A549 (cell line): Measurements from ENCODE around the gene ZNF574. TPM values are rescaled to one million over a fixed set of nuclear protein-coding genes. Genes with fewer than 3 reads are reported as not detected.
"Not testable (repeated sequence)": the region's sequence is repeated elsewhere in the genome, so short reads cannot be mapped to it uniquely, and the experiment has no call there.

Experiments
- ATAC-seq, 2 experiments: fragments of 200-7000 bp in 1 of 2; fragments of >200 bp in 1 of 2; cut with Nextera tagmentation in 1 of 2; cut with Tn5 transposase in 1 of 2; 3 replicates each; pipeline versions ENCODE4 v1.8.0 to v1.9.1; 2018 to 2020; ENCODE audit warnings: mild to moderate bottlenecking in 1 of 2, moderate library complexity in 1 of 2
- CTCF ChIA-PET: fragments of 300-600 bp; sonication (Branson Sonifier 250); formaldehyde crosslinking; extraction: SDS; loops from one replicate; lab custom pipeline; 2021; ENCODE audit warnings: antibody characterized with exemption, inconsistent platforms; lab: Yijun Ruan, JAX
- POLR2A ChIA-PET: fragments of 350-600 bp; formaldehyde crosslinking; extraction: SDS; loops from one replicate; lab custom pipeline; 2021; ENCODE audit warnings: antibody characterized with exemption, inconsistent platforms; lab: Yijun Ruan, JAX
- DNase-seq, 2 experiments: peaks; one replicate each; pipeline versions ENCODE4 v3.0.0 to v3.0.0-alpha.2; 2011 to 2016; ENCODE audit warnings: low read depth in 1 of 2, low spot score in 1 of 2
- FAIRE-seq: peaks from 2 replicates; lab custom pipeline; 2011; peaks lifted over from hg19 to GRCh38; lab: Jason Lieb, UNC
- H3K27ac ChIP-seq, 2 experiments: fragments of >200 bp; sonication (Bioruptor Twin); formaldehyde crosslinking; 3 replicates each; pipeline ENCODE4 v1.5.1; 2016 to 2017
- H3K4me1 ChIP-seq: fragments of >200 bp; sonication (Bioruptor Twin); formaldehyde crosslinking; 3 replicates; pipeline ENCODE4 v1.6.1; 2016
- H3K4me2 ChIP-seq: fragments of >200 bp; sonication (Bioruptor Twin); formaldehyde crosslinking; 3 replicates; pipeline ENCODE4 v1.6.1; 2016
- H3K4me3 ChIP-seq: fragments of >200 bp; sonication (Bioruptor Twin); formaldehyde crosslinking; 3 replicates; pipeline ENCODE4 v1.5.1; 2016
- H3K9me3 ChIP-seq: fragments of >200 bp; sonication (Bioruptor Twin); formaldehyde crosslinking; 3 replicates; pipeline ENCODE4 v1.6.1; 2016
- CBX2 ChIP-seq: fragments of 200-600 bp; sonication (generic); IDR thresholded peaks from 2 replicates; pipeline ENCODE4 v1.6.1; 2016; ENCODE audit warnings: low read depth, mild to moderate bottlenecking, borderline replicate concordance
- CBX8 ChIP-seq: fragments of 200-600 bp; sonication (generic); IDR thresholded peaks from 2 replicates; pipeline ENCODE4 v1.6.1; 2016
- CEBPB ChIP-seq, 2 experiments: fragments of >200 bp in 1 of 2; sonication (Bioruptor Twin) in 1 of 2; formaldehyde crosslinking in 1 of 2; IDR thresholded peaks; 2 replicates each; pipeline ENCODE4 v1.6.1; 2012 to 2016
- CHD2 ChIP-seq: fragments of 150-350 bp; IDR thresholded peaks from 2 replicates; pipeline ENCODE4 v1.6.1; 2014; ENCODE audit warnings: low read length; ENCODE audit not compliant: partially characterized antibody
- ESRRA ChIP-seq: fragments of 150-350 bp; IDR thresholded peaks from 2 replicates; pipeline ENCODE4 v1.6.1; 2014; ENCODE audit warnings: mild to moderate bottlenecking, low read length, borderline replicate concordance
- FOSB ChIP-seq: fragments of 250-450 bp; sonication (Bioruptor Pico); IDR thresholded peaks from 2 replicates; pipeline ENCODE4 v1.5.0; 2020; ENCODE audit warnings: mild to moderate bottlenecking, moderate library complexity
- FOSL2 ChIP-seq, 2 experiments: fragments of 450-650 bp in 1 of 2; fragments of >200 bp in 1 of 2; sonication (Bioruptor Twin) in 1 of 2; formaldehyde crosslinking; IDR thresholded peaks; 2 replicates each; pipeline versions ENCODE4 v1.5.0 to v1.6.1; 2016 to 2020; ENCODE audit warnings: mild to moderate bottlenecking in 1 of 2, moderate library complexity in 1 of 2
- FOXS1 ChIP-seq: fragments of 250-450 bp; sonication (Bioruptor Pico); IDR thresholded peaks from 2 replicates; pipeline ENCODE4 v1.5.0; 2020; ENCODE audit warnings: mild to moderate bottlenecking, moderate library complexity
- HOXA7 ChIP-seq: fragments of 250-450 bp; sonication (Bioruptor Pico); IDR thresholded peaks from 2 replicates; pipeline ENCODE4 v1.5.0; 2020; ENCODE audit warnings: mild to moderate bottlenecking, moderate library complexity
- HOXB13 ChIP-seq: fragments of 250-450 bp; sonication (Bioruptor Pico); IDR thresholded peaks from 2 replicates; pipeline ENCODE4 v1.5.0; 2020; ENCODE audit warnings: low read depth, mild to moderate bottlenecking, moderate library complexity
- JUN ChIP-seq, 2 experiments: fragments of >200 bp; sonication (Bioruptor Twin); formaldehyde crosslinking; IDR thresholded peaks; 2 replicates in 1 of 2; 3 replicates in 1 of 2; pipeline ENCODE4 v1.6.1; 2016 to 2017
- JUNB ChIP-seq: fragments of >200 bp; sonication (Bioruptor Twin); formaldehyde crosslinking; IDR thresholded peaks from 2 replicates; pipeline ENCODE4 v1.6.1; 2016
- KDM5A ChIP-seq: fragments of 200-600 bp; sonication (generic); IDR thresholded peaks from 2 replicates; pipeline ENCODE4 v1.6.1; 2016; ENCODE audit warnings: antibody characterized with exemption, mild to moderate bottlenecking
- MYC ChIP-seq: IDR thresholded peaks from 2 replicates; pipeline ENCODE4 v1.6.1; 2012; ENCODE audit warnings: mild to moderate bottlenecking, inconsistent platforms, low read length, improper control_type of control experiment, borderline replicate concordance
- NFE2L2 ChIP-seq: fragments of 150-350 bp; conservative IDR thresholded peaks from 2 replicates; pipeline ENCODE4 v1.6.1; 2014; ENCODE audit warnings: low read length
- NPAS2 ChIP-seq: fragments of 250-450 bp; sonication (Bioruptor Pico); IDR thresholded peaks from 2 replicates; pipeline ENCODE4 v1.8.0; 2022; ENCODE audit warnings: mild to moderate bottlenecking, moderate library complexity, borderline replicate concordance
- RFX5 ChIP-seq: fragments of 450-650 bp; IDR thresholded peaks from 2 replicates; pipeline ENCODE4 v1.7.1; 2014; ENCODE audit warnings: antibody characterized with exemption, mild to moderate bottlenecking, moderate library complexity
- RNF2 ChIP-seq: fragments of 200-600 bp; sonication (generic); IDR thresholded peaks from 2 replicates; pipeline ENCODE4 v1.6.1; 2016; ENCODE audit warnings: low read depth, mild to moderate bottlenecking, antibody characterized with exemption, moderate library complexity, borderline replicate concordance
- ZFP36 ChIP-seq: fragments of 450-650 bp; IDR thresholded peaks from 2 replicates; pipeline ENCODE4 v1.6.1; 2014; ENCODE audit warnings: borderline replicate concordance; ENCODE audit not compliant: partially characterized antibody
- ZNF302 ChIP-seq: fragments of 250-450 bp; sonication (Bioruptor Pico); IDR thresholded peaks from 2 replicates; pipeline ENCODE4 v1.9.0; 2021; ENCODE audit warnings: inconsistent platforms, mild to moderate bottlenecking, moderate library complexity
- WGBS: methylation state at CpG from one replicate; pipeline ENCODE4 v1.1.6; 2017; ENCODE audit errors: missing lambda C conversion rate; 5-methylcytosine and 5-hydroxymethylcytosine counted together
- polyA plus RNA-seq, 4 experiments: library from polyadenylated mRNA; depleted of rRNA in 3 of 4; stranded (reverse); fragments of >200 nt; fragmentation: RNase III in 1 of 4; extraction: RNeasy Plus Mini Kit Qiagen cat#74134 plus additional on column Dnase treatment in 1 of 4; gene quantifications; 2 replicates in 3 of 4; 3 replicates in 1 of 4; pipeline ENCODE4 v1.2.3, GENCODE V29; 2011 to 2017
- TF ChIP-seq, protein P1 (sequence below): fragments of >200 bp; sonication (Bioruptor Twin); formaldehyde crosslinking; IDR thresholded peaks from 2 replicates; pipeline ENCODE4 v1.6.1; 2016
- TF ChIP-seq, protein P2 (sequence below): fragments of 450-650 bp; IDR thresholded peaks from 2 replicates; pipeline ENCODE4 v1.6.1; 2014; ENCODE audit warnings: antibody characterized with exemption
- TF ChIP-seq, protein P3 (sequence below): fragments of 200-600 bp; sonication (generic); IDR thresholded peaks from 2 replicates; pipeline ENCODE4 v1.6.1; 2016; ENCODE audit warnings: antibody characterized with exemption, mild to moderate bottlenecking, moderate library complexity
- TF ChIP-seq, protein P4 (sequence below): fragments of 150-350 bp; IDR thresholded peaks from 2 replicates; pipeline ENCODE4 v1.6.1; 2014; ENCODE audit warnings: low read depth, mild to moderate bottlenecking, low read length
- TF ChIP-seq, protein P5 (sequence below): IDR thresholded peaks from 2 replicates; pipeline ENCODE4 v1.6.1; 2012
- TF ChIP-seq, protein P6 (sequence below): IDR thresholded peaks from 2 replicates; pipeline ENCODE4 v1.6.1; 2012
- TF ChIP-seq, protein P7 (sequence below): fragments of 250-450 bp; sonication (Bioruptor Pico); IDR thresholded peaks from 2 replicates; pipeline ENCODE4 v1.5.0; 2020; ENCODE audit warnings: low read depth, mild to moderate bottlenecking, moderate library complexity

ZNF574 gene
- polyA plus RNA-seq, 2 of the 4 experiments (the other 2 are of a cell fraction) = 11.3 to 21.8 TPM

DNA sequence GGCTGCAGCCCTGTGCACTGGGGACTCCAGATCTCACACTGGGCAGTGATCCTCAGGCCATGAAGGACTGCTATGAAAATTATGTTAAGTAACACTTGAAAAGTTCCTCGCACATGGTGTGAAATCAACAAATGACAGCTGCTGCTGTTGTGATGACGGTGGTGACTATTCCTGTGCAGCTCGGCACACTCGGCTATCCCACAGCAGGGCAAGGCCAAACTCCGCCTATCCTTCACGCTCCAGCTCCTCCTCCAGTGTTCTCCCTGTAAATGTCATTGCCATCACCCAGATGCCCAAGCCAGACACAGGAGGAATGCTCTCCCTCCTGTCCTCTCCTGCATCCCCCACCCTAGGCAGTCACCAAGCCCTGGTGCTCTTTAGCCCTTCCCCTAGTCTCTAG is 37.3 kb upstream of the ZNF574 start:
- FAIRE-seq = no peak
- WGBS = 72% methylated on average over 6 of the region's 6 CpGs
- H3K4me1 ChIP-seq = peaks cover 5% of the 10 kb centered on the region; the same call in 1 of the 3 replicates
- H3K27ac ChIP-seq = no peak overlapping the region
- no peak for ATAC-seq
- H3K4me2 ChIP-seq = no peak overlapping the region
- TF ChIP-seq, protein P1, sequence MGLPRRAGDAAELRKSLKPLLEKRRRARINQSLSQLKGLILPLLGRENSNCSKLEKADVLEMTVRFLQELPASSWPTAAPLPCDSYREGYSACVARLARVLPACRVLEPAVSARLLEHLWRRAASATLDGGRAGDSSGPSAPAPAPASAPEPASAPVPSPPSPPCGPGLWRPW = no peak
- TF ChIP-seq RFX5 (no peak), FOSB (CRISPR knock-in tag) (no peak), CEBPB (IDR thresholded peaks at IDR 0.05) (no peak), ZNF302 (CRISPR knock-in tag) (no peak), CBX2 (no peak), ESRRA (no peak), JUN (IDR thresholded peaks at IDR 0.05) (no peak), CHD2 (no peak), NPAS2 (CRISPR knock-in tag) (no peak), JUNB (no peak), HOXB13 (CRISPR knock-in tag) (no peak), HOXA7 (CRISPR knock-in tag) (no peak), KDM5A (no peak)
- TF ChIP-seq, protein P2, sequence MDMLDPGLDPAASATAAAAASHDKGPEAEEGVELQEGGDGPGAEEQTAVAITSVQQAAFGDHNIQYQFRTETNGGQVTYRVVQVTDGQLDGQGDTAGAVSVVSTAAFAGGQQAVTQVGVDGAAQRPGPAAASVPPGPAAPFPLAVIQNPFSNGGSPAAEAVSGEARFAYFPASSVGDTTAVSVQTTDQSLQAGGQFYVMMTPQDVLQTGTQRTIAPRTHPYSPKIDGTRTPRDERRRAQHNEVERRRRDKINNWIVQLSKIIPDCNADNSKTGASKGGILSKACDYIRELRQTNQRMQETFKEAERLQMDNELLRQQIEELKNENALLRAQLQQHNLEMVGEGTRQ = no peak
- TF ChIP-seq, protein P3, sequence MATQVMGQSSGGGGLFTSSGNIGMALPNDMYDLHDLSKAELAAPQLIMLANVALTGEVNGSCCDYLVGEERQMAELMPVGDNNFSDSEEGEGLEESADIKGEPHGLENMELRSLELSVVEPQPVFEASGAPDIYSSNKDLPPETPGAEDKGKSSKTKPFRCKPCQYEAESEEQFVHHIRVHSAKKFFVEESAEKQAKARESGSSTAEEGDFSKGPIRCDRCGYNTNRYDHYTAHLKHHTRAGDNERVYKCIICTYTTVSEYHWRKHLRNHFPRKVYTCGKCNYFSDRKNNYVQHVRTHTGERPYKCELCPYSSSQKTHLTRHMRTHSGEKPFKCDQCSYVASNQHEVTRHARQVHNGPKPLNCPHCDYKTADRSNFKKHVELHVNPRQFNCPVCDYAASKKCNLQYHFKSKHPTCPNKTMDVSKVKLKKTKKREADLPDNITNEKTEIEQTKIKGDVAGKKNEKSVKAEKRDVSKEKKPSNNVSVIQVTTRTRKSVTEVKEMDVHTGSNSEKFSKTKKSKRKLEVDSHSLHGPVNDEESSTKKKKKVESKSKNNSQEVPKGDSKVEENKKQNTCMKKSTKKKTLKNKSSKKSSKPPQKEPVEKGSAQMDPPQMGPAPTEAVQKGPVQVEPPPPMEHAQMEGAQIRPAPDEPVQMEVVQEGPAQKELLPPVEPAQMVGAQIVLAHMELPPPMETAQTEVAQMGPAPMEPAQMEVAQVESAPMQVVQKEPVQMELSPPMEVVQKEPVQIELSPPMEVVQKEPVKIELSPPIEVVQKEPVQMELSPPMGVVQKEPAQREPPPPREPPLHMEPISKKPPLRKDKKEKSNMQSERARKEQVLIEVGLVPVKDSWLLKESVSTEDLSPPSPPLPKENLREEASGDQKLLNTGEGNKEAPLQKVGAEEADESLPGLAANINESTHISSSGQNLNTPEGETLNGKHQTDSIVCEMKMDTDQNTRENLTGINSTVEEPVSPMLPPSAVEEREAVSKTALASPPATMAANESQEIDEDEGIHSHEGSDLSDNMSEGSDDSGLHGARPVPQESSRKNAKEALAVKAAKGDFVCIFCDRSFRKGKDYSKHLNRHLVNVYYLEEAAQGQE = no peak
- TF ChIP-seq, protein P4, sequence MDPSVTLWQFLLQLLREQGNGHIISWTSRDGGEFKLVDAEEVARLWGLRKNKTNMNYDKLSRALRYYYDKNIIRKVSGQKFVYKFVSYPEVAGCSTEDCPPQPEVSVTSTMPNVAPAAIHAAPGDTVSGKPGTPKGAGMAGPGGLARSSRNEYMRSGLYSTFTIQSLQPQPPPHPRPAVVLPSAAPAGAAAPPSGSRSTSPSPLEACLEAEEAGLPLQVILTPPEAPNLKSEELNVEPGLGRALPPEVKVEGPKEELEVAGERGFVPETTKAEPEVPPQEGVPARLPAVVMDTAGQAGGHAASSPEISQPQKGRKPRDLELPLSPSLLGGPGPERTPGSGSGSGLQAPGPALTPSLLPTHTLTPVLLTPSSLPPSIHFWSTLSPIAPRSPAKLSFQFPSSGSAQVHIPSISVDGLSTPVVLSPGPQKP = no peak
- TF ChIP-seq, protein P5, sequence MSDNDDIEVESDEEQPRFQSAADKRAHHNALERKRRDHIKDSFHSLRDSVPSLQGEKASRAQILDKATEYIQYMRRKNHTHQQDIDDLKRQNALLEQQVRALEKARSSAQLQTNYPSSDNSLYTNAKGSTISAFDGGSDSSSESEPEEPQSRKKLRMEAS = no peak
- CTCF ChIA-PET = interaction anchor here (0.9 to 25.7 kb wide), 7 partner anchors 10 to 64 kb away, joined by 3 to 344 read pairs (median 11); partner anchors contain the start of gene ATP1A3
- no peak overlapping the region for H3K4me3 ChIP-seq
- no peak for DNase-seq
- POLR2A ChIA-PET = interaction anchor here (1.2 kb wide), 1 partner anchor 37 kb away, joined by 3 read pairs; the partner anchor contains the start of gene ZNF574
- H3K9me3 ChIP-seq = no peaks in the 10 kb centered on the region

DNA sequence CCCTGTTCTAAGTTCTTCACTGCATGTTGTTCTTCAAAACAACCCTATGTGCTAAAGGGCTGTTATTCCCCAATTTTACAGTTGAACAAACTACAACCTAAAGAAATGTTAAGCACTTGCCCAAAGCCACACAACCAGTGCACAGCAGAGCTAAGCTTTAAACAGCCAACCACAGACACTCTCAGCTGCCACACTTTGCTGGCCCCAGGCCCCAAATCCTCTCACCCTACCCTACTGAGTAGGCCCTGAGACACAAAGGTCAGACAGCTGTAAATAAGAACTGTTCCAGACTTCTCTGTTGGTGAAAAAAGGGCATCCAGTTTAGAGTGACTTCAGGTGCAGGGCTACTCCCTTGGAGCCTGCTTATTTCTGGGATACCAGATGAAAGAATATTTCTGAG is 35.9 kb upstream of the ZNF574 start:
- FAIRE-seq (peak; percentile 28), DNase-seq (no peak), ATAC-seq (no peak)
- H3K4me3 ChIP-seq = no peak overlapping the region
- no peak overlapping the region for H3K4me2 ChIP-seq
- POLR2A ChIA-PET = no interaction called here
- no peak overlapping the region for H3K27ac ChIP-seq
- no peak for TF ChIP-seq ZNF302 (CRISPR knock-in tag)
- no peak for TF ChIP-seq JUN (IDR thresholded peaks at IDR 0.05)
- TF ChIP-seq, protein P6, sequence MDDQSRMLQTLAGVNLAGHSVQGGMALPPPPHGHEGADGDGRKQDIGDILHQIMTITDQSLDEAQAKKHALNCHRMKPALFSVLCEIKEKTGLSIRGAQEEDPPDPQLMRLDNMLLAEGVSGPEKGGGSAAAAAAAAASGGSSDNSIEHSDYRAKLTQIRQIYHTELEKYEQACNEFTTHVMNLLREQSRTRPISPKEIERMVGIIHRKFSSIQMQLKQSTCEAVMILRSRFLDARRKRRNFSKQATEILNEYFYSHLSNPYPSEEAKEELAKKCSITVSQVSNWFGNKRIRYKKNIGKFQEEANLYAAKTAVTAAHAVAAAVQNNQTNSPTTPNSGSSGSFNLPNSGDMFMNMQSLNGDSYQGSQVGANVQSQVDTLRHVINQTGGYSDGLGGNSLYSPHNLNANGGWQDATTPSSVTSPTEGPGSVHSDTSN = no peak
- TF ChIP-seq CBX8 = no peak
- no peak for TF ChIP-seq FOXS1 (CRISPR knock-in tag)
- no peak for TF ChIP-seq KDM5A
- TF ChIP-seq FOSL2 (IDR thresholded peaks at IDR 0.05) = no peak
- no peak for TF ChIP-seq FOSL2 (CRISPR knock-in tag; IDR thresholded peaks at IDR 0.05)
- TF ChIP-seq ZFP36 = no peak
- no peak for TF ChIP-seq MYC
- no peak for TF ChIP-seq FOSB (CRISPR knock-in tag)
- TF ChIP-seq, protein P7, sequence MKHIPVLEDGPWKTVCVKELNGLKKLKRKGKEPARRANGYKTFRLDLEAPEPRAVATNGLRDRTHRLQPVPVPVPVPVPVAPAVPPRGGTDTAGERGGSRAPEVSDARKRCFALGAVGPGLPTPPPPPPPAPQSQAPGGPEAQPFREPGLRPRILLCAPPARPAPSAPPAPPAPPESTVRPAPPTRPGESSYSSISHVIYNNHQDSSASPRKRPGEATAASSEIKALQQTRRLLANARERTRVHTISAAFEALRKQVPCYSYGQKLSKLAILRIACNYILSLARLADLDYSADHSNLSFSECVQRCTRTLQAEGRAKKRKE (CRISPR knock-in tag) = no peak
- TF ChIP-seq RNF2 = no peak
- no peak for TF ChIP-seq NFE2L2
- peaks cover 3% of the 10 kb centered on the region; the same call in 1 of the 3 replicates for H3K4me1 ChIP-seq
- no peaks in the 10 kb centered on the region for H3K9me3 ChIP-seq
- CTCF ChIA-PET = interaction anchor here (0.5 to 21.9 kb wide), 6 partner anchors 7 to 92 kb away, joined by 3 to 324 read pairs (median 3); partner anchors contain the start of gene POU2F2

DNA sequence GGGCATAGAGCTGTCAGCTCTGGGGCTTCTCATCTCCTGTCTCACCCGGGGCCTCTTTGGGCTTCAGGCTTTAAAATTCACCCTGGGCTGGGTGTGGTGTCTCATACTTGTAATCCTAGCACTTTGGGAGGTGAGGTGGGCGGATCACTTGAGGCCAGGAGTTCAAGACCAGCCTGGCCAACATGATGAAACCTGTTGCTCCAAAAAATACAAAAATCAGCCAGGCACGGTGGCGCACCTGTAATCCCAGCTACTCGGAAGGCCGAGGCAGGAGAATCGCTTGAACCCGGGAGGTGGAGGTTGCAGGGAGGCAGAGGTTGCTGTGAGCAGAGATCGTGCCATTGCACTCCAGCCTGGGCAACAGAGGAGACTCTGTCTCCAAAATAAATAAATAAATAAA is 35.5 kb upstream of the ZNF574 start:
- WGBS = 71% methylated on average over 9 of the region's 9 CpGs
- ATAC-seq, H3K4me3 ChIP-seq, H3K4me1 ChIP-seq, H3K9me3 ChIP-seq, H3K4me2 ChIP-seq, H3K27ac ChIP-seq, FAIRE-seq, DNase-seq: not testable (repeated sequence)
- ChIA-PET POLR2A (interaction anchor here (1.4 kb wide), 1 partner anchor 35 kb away, joined by 3 read pairs; the partner anchor contains the start of gene ZNF574), CTCF (interaction anchor here (0.6 to 21.9 kb wide), 5 partner anchors 7 to 92 kb away, joined by 3 to 324 read pairs (median 3); partner anchors contain the start of gene POU2F2)
